Measurements from ENCODE around the gene RDH13.
A peak's percentile ranks its signal among the peaks of the same experiment; 100 is the strongest.

Gene RDH13

GRCh38 chr19:55080968-55081769 is 18.2 kb upstream of the RDH13 start:
- Histone ChIP-seq H3K36me3 (no peaks in the 10 kb centered on the region), H3K4me3 (ENCODE audit: low read depth, low read length) (peak overlapping the region; percentile 78), H3K27me3 (ENCODE audit: insufficient read depth, low read depth, severe bottlenecking) (peaks cover 4% of the 10 kb centered on the region), H3K9me3 (ENCODE audit: severe bottlenecking) (no peaks in the 10 kb centered on the region), H3K27ac (peak overlapping the region; percentile 34)
- no peak for TF ChIP-seq CTCF (IDR thresholded peaks at IDR 0.05; ENCODE audit: low read depth, low read length)
- peak; percentile 95 for DNase-seq

GRCh38 chr19:55080121-55080967 is 17.4 kb upstream of the RDH13 start:
- Histone ChIP-seq H3K27ac (peak overlapping the region; percentile 54), H3K36me3 (no peaks in the 10 kb centered on the region), H3K9me3 (ENCODE audit: severe bottlenecking) (no peaks in the 10 kb centered on the region), H3K4me3 (ENCODE audit: low read depth, low read length) (peak overlapping the region; percentile 78), H3K27me3 (ENCODE audit: insufficient read depth, low read depth, severe bottlenecking) (peaks cover 6% of the 10 kb centered on the region)
- DNase-seq: peak; percentile 90
- no peak for TF ChIP-seq CTCF (IDR thresholded peaks at IDR 0.05; ENCODE audit: low read depth, low read length)

- DNase-seq: no peak
- Histone ChIP-seq H3K27me3 (ENCODE audit: insufficient read depth, low read depth, severe bottlenecking) (peaks cover 9% of the 10 kb centered on the region), H3K27ac (peak overlapping the region; percentile 17; the same call in 1 of the 2 replicates), H3K9me3 (ENCODE audit: severe bottlenecking) (no peaks in the 10 kb centered on the region), H3K4me3 (ENCODE audit: low read depth, low read length) (peak overlapping the region; percentile 78), H3K36me3 (no peaks in the 10 kb centered on the region)
- no peak for TF ChIP-seq CTCF (IDR thresholded peaks at IDR 0.05; ENCODE audit: low read depth, low read length)
Observed at GRCh38 chr19:55079400-55080038, 16.6 kb upstream of the RDH13 start.

GRCh38 chr19:55078996-55079395 is 16.0 kb upstream of the RDH13 start:
- Histone ChIP-seq H3K27me3 (ENCODE audit: insufficient read depth, low read depth, severe bottlenecking) (peaks cover 9% of the 10 kb centered on the region), H3K4me3 (ENCODE audit: low read depth, low read length) (no peak overlapping the region), H3K27ac (no peak overlapping the region), H3K36me3 (no peaks in the 10 kb centered on the region), H3K9me3 (ENCODE audit: severe bottlenecking) (no peaks in the 10 kb centered on the region)
- no peak for DNase-seq
- TF ChIP-seq CTCF (IDR thresholded peaks at IDR 0.05; ENCODE audit: low read depth, low read length): no peak

- H3K36me3 ChIP-seq: no peaks in the 10 kb centered on the region
- DNase-seq: no peak
- no peaks in the 10 kb centered on the region for H3K9me3 ChIP-seq (ENCODE audit: severe bottlenecking)
- peaks cover 9% of the 10 kb centered on the region for H3K27me3 ChIP-seq (ENCODE audit: insufficient read depth, low read depth, severe bottlenecking)
- no peak overlapping the region for H3K27ac ChIP-seq
- no peak overlapping the region for H3K4me3 ChIP-seq (ENCODE audit: low read depth, low read length)
- TF ChIP-seq CTCF (IDR thresholded peaks at IDR 0.05; ENCODE audit: low read depth, low read length): no peak
Observed at GRCh38 chr19:55077106-55077505, 14.2 kb upstream of the RDH13 start.
